CD4-positive, alpha-beta T cell treated with Interleukin-12 subunit alpha and Interleukin-12 subunit beta, for 1 hour (primary cell): ENCODE measurements around the gene LTBP3.

Experiments used
- DNase-seq: peaks from one replicate; pipeline ENCODE4 v3.0.0-alpha.2; 2020

Gene LTBP3

GRCh38 chr11:65571420-65571819 is 13.3 kb upstream of the LTBP3 start:
- DNase-seq: no peak

- peak; percentile 98 for DNase-seq
These were observed 12.1 kb upstream of the LTBP3 start, which contains the start of gene ZNRD2 for GRCh38 chr11:65569973-65570918. ZNRD2 (plus strand) TSS chr11:65570477; CDS start chr11:65570492, 15 bp downstream.

DNA sequence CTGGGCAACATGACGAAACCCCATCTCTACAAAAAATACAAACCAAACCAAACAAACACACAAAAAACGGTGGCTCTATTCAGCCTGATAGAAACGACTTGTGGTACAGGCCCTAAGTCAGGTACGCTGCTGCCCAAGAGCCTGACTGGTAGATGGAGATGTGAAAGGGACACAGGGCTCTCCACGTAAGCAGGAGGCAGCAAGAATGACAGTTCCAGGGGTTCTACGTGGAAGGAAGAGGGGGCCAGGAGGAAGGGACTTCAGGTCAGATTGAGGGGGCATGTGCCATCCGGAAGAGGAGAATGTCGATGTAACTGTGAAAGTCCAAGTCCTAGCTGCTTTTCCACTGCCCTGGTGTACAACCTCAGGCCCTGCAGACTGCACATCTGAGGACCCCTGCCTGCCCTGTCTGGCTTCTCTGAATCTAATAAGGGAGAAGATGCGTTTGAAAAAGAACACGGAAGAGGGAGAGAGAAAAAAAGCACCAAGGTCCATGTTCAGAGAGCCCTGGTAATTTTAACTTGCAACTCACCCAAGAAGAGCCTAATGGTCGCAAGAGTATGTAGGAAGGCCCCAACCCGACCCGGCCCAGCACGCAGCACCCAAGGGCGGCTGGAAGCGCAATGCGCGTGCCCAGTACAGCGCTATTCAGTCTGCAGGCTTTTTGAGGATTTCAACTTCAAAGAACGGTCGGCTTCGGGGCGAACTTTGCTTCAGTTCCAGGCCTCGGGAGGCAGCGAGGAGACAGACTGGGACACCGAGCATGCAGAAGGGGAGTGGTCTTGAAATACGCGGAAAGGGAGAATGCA is 11.2 kb upstream of the LTBP3 start:
- DNase-seq: no peak

- peak; percentile 79 for DNase-seq
These were observed 7.7 kb upstream of the LTBP3 start for GRCh38 chr11:65565624-65566453.

GRCh38 chr11:65564879-65565559 is 6.9 kb upstream of the LTBP3 start:
- DNase-seq: peak; percentile 59

GRCh38 chr11:65563601-65564000 is 5.4 kb upstream of the LTBP3 start:
- no peak for DNase-seq

- DNase-seq: no peak
These were observed 4.6 kb upstream of the LTBP3 start for GRCh38 chr11:65562788-65563187.

DNA sequence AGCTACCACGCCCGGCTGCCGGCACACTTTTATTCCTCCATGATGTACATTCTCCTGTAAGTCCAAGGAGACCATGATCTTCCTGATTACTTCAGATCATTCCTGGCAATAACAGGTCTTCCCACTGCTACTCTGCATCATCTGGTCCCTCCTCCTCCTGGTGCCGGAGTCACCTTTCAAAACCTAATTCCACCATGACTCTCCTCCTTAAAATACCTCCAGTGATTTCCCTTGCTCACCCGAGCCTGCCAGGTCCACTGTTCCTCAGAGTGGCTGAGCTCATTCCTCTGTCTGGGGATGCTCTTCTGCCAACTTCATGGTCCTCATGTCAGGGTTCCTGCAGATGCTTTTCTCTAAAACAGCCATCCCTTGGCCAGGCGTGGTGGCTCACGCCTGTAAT is 3.9 kb upstream of the LTBP3 start:
- DNase-seq: no peak

DNA sequence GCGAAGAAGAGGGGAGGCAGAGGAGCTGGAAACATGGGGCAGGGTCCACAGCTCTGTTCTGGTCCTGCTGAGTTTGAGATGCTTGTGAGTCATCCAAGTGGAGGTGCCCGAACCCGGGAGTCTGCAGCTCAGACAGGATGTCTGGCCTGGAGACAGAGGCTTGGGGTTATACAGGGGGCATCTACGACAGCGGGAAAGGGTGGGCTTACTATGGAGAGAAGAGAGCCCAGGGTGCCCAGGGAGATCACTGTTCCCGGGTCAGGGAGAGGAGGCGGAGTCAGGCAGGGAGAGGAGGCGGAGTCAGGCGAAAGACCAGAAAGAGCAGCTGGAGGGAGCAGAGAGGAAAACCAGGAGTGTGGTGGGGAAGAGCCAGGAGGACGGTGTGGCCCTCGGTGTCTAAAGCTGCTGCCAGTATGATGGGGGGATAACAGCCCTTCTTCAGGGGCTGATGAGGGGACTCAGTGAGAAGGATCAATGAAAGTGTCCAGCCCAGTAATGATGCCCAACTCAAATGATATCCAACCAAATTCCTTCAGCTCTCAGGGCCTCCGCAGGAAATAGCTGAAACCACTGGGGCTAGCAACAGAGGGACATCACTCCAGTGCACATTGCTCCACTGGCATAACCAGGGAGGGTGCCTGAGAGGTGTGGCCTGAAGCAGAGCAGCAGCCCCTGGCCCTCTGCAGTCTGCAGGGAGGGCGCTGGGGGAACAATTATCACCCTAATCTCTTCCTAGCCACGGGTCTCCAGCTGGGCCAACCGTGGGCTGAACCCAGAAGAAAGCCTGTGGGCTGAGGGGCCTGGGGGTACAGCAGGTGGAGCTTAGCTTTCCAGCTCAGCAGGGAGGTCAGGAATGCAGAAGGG is 2.6 kb upstream of the LTBP3 start:
- no peak for DNase-seq

GRCh38 chr11:65559951-65560537 is 1.9 kb upstream of the LTBP3 start:
- no peak for DNase-seq

- no peak for DNase-seq
These were observed 1.4 kb upstream of the LTBP3 start for GRCh38 chr11:65559535-65559934.

DNA sequence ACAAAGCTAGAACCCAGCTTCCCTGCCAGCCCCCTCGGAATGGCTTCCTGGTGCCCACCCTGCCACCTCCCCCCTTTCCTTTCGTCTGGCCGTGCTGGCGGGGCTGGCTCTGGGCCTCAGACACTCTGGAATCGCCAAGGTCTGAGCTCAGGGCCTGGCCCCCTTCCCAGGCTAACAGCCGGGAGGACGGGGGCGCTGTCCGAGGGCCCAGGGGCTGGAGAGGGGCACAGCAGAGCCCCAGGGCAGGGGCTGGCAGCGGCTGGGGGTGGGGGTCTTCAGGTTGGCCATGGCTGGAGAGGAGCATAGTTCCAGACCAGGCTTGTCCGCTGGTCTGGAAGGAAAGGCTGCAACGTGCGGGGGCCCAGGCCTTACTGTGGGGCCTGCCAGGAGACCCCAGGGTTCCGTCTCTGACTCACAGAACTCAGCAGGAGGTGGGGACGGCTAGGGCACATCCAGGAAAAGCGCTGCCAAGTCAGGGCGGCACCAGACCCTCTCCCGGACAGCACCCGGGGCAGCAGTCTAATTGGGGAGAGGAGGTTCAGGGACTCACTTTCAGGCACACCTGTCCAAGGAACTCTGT is 861 bp upstream of the LTBP3 start:
- no peak for DNase-seq

DNA sequence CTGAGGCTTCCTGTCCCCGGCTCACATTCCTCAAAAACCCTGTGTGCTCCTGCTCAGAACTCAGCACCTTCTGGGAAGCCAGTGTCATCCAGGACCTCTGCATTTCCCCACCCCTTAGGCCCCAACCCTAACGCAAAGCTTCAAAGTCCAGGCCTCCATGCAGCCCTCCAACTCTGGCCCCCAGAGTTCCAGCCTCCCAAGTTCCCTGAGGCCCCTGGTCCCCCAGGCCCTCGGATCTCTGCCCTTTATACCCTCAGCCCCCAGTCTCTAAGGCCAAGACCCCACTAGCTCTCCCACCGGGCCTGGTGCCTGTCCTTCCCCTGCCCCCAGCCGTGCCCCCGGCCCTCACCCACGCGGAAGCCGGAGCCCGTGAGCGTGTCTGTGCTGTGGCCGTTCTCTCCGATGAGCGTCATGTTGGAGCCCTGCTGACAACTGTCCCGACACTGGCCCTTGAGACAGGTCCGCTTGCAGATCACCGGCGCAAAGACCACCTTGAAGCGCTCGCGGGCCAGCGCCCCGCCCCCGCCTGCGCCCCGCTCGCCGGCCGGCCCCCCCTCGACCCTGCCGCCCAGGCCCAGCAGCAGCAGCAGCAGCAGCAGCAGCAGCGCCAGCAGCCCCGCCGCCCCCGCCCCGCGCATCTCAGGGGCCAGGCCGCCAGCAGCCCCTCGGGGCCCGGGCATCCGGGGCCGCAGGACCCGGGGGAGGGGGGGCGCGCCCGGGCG is 718 bp downstream of the LTBP3 start:
- no peak for DNase-seq

GRCh38 chr11:65556470-65557279 is 1.5 kb downstream of the LTBP3 start:
- no peak for DNase-seq

- DNase-seq: no peak
These were observed 2.4 kb downstream of the LTBP3 start for GRCh38 chr11:65555693-65556231.

DNA sequence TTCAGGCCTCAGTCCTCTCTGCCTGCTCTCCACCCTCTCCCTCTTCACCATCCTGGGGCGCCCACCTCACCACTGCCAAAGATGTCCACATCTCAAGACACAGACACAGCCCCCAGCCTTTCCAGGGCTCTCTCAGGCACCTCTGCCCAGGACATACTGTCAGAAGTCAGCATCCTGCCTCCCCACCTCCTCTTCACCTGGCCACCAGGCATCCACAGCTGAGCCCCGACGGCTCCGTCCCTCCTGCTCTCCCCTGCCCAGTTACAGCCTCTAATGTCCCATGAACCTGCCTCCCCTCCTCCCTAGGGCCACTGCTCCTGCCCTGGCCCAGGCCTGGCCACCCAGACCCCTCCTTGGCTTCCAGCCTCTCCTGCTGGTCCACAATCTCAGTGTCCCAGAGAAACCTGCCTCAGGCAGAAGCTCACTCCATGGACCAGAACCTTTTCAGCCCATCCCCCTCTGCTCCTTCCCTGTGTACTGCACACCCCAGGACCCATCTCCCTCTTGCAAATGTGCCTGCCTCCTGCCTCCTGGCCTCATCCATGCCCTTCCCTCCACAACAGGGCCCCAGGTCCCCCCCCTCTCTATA is 3.2 kb downstream of the LTBP3 start:
- no peak for DNase-seq

DNA sequence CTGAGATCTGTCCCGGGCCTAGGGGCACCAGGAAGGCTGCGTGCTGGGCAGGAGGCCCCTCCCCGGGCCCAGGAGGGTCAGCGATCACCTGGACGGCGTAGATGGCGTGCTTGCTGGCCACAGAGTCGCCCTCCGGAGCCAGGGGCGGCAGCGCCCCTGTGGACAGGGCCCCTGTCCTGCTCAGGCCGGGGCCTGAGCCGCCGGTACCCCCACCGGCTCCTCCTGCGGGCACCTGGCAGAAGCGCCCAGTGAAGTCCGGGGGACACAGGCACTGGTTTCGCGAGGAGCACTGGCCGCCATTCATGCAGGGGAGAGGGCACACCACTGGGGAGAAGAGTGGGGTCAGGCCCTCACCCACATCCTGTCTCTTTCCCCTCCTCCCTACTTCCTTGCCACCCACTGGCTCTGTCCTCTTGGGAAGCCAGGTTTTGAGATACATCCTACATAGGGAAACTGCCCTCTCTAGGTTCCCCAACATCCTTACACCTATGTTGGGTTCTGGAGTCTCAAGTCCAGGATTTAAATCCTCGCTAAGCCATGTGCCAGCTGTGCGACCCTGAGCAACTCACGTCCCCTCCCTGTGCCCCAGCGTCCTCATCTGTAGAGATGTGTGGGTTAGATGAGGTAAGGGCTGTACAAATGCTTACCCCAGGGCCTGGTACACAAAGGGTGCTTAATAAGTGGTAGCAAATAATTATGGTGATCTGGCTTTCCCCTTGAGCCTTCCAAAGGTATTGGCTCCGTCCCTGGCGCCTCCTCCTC is 3.9 kb downstream of the LTBP3 start:
- DNase-seq: no peak
